ENCODE measurements around the gene MEGF10.

DNA sequence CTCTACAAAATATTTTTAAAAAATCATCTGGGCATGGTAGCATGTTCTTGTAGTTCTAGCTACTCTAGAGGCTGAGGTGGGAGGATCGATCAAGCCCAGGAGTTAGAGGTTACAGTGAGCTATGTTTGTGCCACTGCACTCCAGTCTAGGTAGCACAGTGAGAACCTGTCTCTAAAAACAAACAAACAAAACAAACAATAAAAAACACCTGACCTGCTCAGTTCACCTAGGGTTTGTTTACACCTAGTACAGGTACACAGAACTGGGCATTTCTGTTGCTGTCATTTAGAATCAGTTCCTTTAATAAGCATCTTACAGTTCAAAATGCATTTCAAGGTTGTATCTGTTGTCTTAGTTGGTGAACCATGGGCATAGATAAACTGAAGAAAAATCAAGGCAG lies 95.3 kb downstream of the MEGF10 start:
- TF ChIP-seq, protein P1, sequence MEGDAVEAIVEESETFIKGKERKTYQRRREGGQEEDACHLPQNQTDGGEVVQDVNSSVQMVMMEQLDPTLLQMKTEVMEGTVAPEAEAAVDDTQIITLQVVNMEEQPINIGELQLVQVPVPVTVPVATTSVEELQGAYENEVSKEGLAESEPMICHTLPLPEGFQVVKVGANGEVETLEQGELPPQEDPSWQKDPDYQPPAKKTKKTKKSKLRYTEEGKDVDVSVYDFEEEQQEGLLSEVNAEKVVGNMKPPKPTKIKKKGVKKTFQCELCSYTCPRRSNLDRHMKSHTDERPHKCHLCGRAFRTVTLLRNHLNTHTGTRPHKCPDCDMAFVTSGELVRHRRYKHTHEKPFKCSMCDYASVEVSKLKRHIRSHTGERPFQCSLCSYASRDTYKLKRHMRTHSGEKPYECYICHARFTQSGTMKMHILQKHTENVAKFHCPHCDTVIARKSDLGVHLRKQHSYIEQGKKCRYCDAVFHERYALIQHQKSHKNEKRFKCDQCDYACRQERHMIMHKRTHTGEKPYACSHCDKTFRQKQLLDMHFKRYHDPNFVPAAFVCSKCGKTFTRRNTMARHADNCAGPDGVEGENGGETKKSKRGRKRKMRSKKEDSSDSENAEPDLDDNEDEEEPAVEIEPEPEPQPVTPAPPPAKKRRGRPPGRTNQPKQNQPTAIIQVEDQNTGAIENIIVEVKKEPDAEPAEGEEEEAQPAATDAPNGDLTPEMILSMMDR (IDR thresholded peaks at IDR 0.05), result no peak
- TF ChIP-seq POLR2A (IDR thresholded peaks at IDR 0.05), result no peak
